ENCODE data around the gene ING4.

Gene ING4

DNA sequence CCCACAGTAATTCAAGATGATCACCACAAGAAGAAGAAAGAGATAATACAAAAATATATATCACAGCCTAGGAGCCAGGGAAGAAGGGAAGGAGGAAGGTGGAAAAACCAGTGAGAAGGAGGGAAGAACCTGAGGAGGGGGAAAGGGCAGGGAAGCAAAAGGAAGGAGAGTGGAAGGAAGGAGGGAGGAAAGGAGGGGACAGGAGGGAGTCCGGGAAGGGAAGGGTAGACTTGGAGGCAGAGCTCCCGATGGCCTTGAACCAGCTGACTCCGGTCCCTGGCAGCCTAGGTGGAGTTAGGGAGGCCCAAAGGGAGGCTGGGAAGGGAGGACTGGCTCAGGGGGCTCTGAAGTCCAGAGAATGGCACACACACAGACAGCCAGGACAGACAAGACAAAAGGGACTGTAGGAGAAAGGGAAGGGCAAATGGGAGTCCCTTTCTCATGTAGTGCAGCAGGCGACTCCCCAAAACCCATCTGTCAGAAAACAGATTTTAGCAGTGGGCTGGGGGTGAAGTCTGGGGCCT, 31.0 kb upstream of the ING4 start:
- no peak for DNase-seq (ENCODE audit: insufficient read length, low spot score)
- TF ChIP-seq, protein P1, sequence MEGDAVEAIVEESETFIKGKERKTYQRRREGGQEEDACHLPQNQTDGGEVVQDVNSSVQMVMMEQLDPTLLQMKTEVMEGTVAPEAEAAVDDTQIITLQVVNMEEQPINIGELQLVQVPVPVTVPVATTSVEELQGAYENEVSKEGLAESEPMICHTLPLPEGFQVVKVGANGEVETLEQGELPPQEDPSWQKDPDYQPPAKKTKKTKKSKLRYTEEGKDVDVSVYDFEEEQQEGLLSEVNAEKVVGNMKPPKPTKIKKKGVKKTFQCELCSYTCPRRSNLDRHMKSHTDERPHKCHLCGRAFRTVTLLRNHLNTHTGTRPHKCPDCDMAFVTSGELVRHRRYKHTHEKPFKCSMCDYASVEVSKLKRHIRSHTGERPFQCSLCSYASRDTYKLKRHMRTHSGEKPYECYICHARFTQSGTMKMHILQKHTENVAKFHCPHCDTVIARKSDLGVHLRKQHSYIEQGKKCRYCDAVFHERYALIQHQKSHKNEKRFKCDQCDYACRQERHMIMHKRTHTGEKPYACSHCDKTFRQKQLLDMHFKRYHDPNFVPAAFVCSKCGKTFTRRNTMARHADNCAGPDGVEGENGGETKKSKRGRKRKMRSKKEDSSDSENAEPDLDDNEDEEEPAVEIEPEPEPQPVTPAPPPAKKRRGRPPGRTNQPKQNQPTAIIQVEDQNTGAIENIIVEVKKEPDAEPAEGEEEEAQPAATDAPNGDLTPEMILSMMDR (IDR thresholded peaks at IDR 0.05; ENCODE audit: insufficient read depth, missing control alignments), result no peak
- FAIRE-seq, result no peak

DNA sequence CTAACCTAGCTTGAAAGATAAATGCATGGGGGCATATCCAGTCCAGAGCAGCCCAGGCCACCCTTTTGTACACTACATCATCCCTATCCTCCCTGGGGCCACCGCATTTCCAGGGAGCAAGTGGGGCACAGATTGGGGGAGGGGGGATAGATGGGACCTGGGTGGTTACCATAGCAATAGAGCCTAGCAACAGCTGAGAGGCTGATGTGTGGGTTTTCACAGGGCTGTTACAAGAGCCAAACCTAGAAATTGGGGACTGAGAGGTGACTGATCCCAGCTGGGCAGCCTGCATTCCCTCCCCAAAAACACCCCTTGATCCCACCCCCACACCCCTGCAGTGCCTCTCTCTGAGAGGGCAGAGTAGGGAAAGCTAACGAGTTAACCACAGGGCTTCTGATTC, 30.0 kb upstream of the ING4 start:
- TF ChIP-seq, protein P1 (IDR thresholded peaks at IDR 0.05; ENCODE audit: insufficient read depth, missing control alignments), result no peak
- FAIRE-seq (no peak), DNase-seq (ENCODE audit: insufficient read length, low spot score) (no peak)

DNA sequence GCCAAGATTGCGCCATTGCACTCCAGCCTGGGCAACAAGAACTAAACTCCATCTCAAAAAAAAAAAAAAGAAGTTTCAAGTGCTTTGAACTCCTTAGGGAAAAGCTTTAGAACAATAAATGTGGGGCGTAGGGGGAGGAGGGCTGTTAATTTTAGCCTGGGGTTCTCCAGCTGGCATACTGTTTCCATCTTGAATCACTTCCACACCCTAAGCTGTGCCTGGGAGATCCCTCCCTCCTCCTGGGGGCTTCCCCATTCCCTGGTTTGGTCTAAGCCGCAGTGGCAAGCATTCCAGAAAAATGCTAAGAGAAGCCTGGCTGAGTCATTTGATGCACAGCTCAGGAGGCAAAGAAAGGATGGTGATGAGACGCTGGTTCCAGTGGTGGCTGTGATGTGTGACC, 28.6 kb upstream of the ING4 start:
- no peak for DNase-seq (ENCODE audit: insufficient read length, low spot score)

DNA sequence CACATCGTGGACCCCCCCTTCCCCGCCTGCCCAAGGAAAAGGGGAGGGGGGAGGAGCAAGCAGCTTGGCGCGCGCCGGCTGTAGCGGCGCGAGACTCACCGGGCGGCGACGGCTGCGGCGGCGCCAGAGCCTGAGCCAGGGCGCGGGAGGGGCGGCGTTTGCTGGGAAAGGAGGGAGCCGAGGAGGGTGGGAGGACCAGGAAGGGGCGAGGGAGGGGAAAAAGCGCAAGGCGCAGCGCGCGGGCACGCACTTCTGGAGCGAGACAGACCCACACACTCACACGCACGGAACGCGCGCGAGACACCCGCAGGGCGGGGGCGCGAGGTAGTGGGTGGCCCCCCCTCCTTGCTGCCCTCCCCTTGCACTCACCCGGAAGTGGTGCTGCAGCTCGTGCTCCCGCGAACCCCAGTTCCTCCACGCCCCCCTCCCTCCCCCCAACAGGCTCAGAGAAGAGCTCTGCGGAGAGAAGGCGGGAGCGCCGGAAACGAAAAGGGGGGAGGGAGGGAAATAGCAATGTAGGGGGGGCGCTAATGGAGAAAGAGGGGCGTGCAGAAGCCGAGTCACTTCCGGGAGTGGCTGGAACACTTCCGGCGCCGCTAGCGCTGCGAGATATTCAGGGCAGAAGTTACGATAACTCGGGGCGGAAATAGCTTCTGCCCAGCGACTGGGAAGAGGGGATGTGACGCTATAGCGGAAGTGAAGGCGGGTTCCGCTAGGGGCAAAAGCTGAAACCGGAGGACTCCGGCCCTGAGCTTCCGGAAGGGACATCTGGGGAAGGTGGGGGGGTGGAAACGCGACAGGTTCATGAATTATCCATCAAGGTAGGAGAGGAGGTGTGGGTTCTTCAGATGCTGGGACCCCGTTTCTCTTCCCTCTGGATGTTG, 26.3 kb upstream of the ING4 start, which contains the start of gene ZNF384:
ZNF384 (minus strand) TSS at position 377 of the 884 bp plus-strand sequence. CDS start 9,855 bp downstream, outside the sequence.
- peak; percentile 82 for DNase-seq (ENCODE audit: insufficient read length, low spot score)
- TF ChIP-seq, protein P1 (IDR thresholded peaks at IDR 0.05; ENCODE audit: insufficient read depth, missing control alignments), result no peak
- no peak for FAIRE-seq

More for the DNA sequence above, 28.6 kb upstream of the ING4 start:
- FAIRE-seq, result no peak
- TF ChIP-seq, protein P1 (IDR thresholded peaks at IDR 0.05; ENCODE audit: insufficient read depth, missing control alignments), result no peak

DNA sequence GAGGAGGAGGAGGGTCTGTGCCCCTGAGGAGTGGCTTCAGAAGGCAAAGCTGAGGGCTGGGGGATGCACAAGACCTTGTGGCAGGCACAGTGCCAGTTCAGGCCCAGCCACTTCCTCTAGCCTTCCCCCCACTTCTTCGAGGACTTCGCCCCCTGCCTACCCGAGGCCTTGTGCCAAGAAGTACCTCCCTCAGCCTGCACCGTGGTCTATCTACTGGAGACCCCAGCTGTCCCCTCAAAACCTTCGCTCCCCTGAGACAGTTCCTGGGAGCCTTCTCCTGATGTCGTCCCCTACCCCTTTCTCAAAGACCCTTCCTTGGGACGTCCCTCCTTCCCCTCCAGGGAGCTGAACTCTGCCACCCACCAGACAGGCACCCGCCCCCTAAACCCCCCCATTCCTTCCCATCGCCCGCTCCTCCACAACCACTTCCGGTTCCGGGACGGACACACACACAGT, 25.7 kb upstream of the ING4 start:
- TF ChIP-seq, protein P1 (IDR thresholded peaks at IDR 0.05; ENCODE audit: insufficient read depth, missing control alignments), result no peak
- no peak for FAIRE-seq
- DNase-seq (ENCODE audit: insufficient read length, low spot score), result peak; percentile 48

DNA sequence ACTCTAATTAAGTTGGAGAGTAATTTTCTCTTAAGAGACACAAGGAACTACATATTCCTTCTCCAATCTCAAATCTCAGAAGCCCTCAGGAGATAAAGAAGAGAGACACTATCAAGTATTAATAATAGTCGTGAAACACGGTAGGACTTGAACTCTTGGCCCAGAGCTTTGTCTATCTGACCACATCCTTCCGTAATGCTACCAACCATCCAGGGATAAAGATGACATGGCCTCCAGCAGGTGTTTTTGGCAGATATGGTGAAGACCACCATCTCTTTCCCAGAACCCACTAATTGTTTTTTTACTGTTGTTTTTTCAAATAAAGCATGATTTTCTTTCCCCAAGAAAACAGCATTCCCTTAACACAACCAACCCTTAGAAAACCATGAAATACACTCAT, 22.9 kb upstream of the ING4 start:
- TF ChIP-seq, protein P1 (IDR thresholded peaks at IDR 0.05; ENCODE audit: insufficient read depth, missing control alignments), result no peak
- FAIRE-seq (no peak), DNase-seq (ENCODE audit: insufficient read length, low spot score) (no peak)

DNA sequence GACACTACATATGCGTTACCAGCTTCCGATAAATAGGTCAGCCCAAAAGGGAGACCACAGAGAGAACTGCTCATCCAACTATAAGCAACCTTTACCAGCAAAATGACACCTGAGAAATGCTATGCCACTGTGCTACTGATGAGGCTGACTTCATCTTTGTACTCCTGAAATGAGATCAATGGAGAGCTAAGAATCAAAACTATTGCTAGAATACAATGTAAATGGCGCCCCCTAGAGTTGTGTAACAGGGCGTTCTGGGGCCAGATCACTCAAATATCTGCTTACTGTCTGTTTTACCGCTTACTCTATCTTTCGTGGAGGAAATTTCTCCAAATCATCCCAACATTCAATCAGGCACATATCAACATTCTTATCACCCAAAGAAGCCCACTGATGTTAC, 21.7 kb upstream of the ING4 start:
- DNase-seq (ENCODE audit: insufficient read length, low spot score) (no peak), FAIRE-seq (no peak)
- TF ChIP-seq, protein P1 (IDR thresholded peaks at IDR 0.05; ENCODE audit: insufficient read depth, missing control alignments), result peak; percentile 50
